Activated T-cell treated with anti-CD3 and anti-CD28 coated beads for 24 hours (primary cell): ENCODE measurements around the gene MTAP.

Source experiments
- DNase-seq: peaks from one replicate; pipeline ENCODE4 v3.0.0-alpha.2; 2020; ENCODE audit warnings: low read depth

The MTAP gene

DNA sequence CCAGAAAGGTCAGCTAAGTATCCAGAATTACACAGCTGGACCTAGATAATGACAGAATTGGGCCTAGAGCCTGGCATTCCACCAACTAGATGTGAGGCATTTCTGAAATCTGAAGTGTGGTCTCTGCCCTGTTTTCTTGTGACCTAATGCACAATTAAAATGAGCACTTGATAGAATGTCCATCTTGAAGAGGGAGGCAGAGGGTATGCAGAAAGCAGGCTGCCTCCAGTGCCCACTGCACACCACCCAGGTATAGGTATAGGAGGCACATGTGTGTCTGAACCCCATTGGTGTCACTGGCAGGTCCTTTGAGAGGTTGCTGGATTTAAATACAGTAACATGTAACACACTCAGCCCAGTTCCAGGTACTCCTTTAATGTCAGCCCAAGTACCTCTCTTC lies 2.4 kb downstream of the MTAP start:
- DNase-seq = no peak

DNA sequence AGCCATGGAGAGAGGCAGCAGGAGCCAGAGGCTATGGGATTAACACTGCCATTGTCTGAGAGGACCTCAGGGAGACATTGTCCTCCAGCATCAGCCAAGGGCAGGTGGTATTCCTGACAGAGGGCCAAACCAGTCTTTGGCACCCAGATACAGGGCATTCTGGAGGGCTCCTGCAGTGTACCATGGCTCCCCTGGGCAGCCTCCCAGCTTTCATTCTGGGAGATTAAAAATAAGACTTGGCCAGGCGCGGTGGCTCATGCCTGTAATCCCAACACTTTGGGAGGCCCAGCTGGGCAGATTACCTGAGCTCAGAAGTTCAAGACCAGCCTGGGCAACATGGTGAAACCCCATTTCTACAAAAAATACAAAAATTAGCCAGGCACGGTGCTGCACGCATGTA lies 4.2 kb downstream of the MTAP start:
- DNase-seq = no peak

DNA sequence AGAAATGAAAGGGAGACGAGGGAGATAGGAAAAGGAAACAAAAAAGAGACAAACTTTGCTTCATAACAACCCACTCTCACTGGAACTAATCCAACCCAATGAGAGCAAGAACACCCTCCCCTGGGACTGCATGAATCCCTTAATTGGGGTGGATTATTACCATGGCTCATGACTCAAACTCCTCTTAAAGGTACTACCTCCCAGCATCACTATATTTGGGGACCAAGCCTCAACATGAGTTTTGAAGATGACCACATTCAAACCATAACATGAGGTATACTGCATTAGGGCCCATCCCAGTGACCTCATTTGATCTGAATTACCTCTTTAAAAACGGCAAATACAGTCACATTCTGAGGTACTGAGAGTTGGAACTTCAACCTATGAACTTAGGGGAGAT lies 8.0 kb downstream of the MTAP start:
- DNase-seq = no peak

DNA sequence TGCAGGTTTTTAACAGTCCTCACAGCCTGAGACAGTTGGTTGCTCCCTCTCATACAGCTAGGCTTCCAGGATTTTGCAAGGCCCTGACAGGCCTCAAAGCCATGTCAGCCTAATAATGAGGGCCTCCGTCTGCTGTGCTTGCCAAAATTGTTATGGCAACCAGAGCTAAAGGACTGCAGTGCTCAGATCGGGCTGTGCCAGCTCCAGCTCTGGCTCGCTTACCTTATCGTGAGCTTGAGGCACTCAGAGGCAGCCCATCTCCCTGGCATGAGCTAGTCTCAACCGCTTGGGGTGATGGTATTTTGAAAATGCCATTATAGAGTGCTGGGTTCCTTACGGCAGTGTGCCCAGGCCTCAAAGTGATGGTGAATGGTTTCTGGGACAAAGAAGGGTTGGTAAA lies 8.4 kb downstream of the MTAP start:
- DNase-seq = no peak

DNA sequence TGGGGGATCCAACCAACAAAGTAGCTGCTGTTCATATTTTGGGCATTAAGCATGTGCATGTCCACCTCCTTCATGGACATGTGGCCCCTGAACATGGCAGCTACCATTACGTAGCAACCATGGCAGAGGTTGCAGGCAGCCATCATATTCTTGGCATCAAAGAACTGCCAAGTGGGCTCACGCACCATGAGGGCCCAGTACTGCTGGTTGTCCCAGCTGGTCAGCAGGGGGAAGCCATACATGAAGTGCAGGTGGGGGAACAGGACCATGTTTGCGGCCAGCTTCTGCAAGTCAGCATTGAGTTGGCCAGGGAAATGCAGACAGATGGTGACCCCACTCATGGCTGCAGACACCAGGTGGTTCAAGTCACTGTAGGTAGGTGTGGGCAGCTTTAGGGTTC lies 9.5 kb downstream of the MTAP start:
- no peak for DNase-seq

DNA sequence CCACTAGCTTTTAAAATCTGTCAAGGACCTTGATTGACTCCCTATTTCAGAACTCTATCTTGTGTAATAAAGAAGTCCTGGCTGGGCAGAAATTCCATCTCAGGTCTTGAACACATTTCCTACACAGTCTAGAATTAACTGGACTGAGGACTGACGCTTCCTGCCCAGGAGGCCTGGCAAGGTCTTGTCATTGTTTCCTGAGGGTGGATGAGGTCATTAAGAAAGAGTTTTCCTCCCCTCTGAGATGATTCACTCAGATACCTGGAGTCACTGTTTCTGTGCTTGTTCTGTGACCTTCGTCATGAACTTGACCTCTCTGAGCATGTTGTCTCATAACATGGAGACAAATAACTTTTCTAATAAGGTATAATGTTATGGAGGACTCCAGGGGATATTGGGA lies 10.0 kb downstream of the MTAP start:
- DNase-seq = no peak

DNA sequence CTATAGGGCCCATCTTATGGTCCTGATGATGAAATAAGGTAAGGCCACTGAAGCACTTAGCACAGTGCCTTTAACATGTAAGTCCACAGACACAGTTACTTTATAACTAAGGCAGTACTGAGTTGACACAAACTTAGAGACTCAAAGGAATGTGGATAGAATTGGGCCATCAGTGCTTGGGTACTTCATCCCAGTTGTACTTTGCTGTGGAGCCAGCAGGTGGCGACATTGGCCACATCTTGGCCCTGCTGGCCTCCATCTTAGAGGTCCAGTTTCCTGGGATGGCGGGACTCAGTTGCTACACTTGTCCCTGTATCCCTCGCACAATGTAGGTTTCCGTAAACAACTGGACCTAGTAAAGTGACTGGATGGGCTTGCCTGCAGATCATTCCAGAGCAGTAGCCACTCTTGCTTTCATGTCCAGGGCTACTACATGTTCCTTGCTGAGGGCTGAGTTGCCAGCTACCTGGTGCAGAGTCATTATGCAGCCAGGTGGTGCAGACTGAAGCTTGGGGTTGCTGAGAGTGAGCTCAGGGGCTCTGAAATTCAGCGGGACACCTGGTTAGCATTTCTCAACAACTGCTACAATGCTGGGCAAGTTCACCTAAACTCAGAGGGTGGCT lies 10.6 kb downstream of the MTAP start:
- DNase-seq = peak; percentile 51

DNA sequence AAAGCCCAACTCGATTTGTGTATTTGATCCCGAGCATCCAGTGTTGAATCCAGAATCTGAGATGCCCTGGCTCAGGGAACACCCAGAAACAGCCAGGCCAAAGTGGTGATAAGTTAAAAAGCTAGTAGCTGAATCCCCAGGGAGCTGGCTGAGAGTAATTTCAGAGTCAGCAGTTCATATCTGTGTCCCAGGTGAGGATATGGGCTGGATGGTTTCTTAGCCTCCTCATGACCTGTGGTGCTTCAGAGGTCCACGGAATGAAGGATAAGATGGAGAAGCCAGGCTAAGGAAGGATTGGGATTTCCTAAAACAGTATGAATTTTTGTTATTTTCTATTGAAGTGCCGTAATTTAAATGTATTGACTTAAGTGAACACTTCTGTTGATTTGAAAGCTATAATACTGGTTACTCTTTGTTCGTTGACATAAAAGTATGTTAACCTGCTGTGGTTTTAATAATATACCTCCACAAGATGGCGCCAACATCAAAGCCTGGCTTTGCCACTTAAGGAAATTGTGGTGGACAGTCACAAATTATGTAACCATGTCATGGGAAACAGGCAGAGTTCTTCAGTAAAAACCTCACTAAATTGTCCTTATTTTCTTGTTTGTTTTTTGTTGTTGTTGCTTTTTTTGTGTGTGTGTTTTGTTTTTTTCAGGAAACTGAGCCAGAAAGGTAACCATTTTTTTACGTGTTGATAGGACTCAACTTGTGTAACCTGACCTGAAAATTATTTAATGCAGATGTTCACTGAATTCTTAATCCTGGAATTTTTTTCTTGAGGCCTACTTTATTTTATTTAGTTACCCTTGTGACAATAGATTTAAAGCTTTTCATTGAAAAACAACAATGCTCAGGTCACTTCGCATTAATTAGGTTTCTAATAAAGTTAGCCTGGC lies 11.4 kb downstream of the MTAP start:
- peak; percentile 31 for DNase-seq

DNA sequence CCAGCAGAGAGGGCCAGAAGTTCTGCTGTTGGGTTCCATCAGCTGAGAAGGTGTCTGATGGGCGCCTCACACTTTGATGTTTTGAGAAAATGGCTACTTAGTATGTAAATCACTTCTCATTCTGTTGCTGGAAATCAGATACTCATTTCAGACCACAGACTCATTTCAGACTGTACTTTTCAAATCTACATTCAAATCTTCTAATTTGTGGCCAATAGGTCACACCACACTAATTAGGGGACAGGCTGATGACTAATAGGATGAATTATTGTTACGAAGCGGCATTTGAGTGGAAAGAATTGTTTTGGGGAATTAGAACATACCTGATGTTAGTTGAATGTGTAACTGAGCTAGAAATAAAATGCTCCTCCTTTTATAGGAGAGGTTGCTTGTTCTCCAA lies 13.2 kb downstream of the MTAP start:
- no peak for DNase-seq

DNA sequence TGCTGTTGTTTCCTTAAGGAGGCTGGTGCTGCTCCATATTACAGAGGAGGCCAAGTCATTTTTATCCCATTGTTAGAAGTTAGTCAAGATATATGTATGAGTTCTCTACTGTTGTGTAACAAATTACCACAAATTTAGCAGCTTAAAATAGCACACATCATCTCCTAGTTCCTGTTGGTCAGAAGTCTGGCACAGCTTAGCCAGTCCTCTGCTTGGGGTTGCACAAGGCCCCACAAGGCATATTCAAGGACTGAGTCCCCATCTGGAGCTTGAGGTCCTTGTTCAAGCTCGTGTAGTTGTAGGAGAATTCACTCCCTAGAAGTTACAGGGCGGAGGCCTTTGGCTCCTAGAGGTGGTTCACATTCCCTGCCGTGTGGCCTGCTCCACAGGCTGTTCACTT lies 14.7 kb downstream of the MTAP start:
- no peak for DNase-seq

DNA sequence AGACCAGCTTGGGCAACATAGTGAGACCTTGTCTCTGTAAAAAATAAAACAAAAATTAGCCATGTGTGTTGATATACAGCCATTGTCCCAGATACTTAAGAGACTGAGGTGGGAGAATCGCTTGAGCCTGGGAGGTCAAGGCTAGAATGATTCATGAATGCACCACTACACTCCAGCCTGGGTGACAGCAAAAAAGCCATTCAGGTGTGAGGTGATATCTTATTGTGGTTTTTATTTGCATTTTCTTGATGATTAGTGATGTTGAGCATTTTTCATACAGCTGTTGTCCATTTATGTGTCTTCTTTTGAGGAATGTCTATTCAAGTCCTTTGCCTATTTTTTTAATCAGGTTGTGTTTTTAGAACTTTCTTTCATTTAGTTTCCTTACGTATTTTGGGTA lies 23.2 kb downstream of the MTAP start:
- no peak for DNase-seq

DNA sequence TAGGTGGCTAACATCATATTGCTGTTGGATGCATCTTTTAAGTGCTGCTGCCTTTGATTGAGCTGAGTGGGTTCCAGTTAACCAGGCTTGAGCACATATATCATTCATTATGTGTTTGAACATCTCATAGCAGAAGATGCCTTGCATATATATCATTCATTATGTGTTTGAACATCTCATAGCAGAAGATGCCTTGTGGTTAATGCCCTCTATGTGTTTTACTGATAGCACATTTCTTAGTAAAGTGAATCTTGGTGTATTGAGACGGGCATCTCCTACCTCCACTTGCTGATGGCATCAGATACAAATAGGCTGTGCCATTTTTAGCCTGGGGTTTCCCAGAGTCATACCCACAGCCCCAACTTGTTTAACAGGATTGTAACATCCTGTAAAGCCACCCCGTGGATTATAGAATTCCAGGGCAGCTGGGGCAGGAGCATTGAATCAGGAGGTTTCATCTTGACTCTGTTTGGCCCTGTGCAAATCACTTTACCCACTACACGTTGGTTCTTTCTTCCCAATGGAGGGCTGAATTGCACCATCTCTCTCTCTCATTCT lies 26.5 kb downstream of the MTAP start:
- no peak for DNase-seq

DNA sequence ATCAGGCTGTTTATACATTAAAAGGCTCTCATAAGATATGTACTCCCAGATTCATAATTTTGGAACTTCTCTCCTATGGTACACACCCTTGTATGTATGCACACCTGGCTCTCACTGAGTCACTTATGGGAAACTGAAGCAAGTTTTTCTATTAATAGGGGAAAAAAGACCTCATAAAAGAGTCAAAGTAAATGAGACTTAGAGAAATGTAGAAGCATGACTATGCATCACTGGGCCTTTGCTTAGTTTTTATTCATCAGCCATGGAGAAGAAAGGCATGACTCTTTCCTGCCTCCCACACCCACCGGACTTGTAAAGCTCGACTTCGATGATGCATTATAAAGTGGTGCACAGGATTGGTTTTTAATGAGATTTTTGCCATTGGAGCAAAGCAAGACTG lies 28.2 kb downstream of the MTAP start:
- no peak for DNase-seq

DNA sequence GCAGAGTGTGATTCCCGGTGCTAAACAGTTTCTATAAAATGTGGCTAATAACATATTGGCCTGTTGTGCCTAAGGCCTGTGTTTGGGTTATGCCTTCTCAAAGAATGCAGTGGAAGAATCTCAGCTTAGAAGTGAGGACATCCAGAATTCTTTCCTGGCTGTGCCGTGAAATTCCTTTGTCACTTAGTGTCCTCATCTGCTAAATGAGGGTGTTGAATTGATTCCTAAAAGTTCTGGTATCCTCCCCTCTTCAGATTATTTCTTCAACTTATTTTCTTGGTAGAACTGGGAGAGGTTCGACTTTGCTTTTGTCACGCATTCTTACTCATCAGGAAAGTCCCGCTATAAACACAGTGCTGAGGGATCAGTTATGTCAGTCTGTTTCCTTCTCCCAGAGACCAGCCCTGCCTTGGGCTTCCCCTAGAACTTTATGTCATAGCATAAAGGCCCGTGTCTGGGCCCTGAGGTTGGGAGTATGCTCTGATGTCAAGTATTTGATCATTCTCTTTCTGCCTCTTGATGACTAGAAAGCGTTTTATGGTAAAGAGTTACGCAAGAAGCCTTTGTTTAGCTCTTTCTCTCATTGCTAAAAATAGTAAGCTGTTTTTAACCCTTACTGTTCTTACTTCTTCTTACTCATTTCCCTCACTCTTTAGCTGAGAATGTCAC lies 29.5 kb downstream of the MTAP start:
- DNase-seq = no peak

DNA sequence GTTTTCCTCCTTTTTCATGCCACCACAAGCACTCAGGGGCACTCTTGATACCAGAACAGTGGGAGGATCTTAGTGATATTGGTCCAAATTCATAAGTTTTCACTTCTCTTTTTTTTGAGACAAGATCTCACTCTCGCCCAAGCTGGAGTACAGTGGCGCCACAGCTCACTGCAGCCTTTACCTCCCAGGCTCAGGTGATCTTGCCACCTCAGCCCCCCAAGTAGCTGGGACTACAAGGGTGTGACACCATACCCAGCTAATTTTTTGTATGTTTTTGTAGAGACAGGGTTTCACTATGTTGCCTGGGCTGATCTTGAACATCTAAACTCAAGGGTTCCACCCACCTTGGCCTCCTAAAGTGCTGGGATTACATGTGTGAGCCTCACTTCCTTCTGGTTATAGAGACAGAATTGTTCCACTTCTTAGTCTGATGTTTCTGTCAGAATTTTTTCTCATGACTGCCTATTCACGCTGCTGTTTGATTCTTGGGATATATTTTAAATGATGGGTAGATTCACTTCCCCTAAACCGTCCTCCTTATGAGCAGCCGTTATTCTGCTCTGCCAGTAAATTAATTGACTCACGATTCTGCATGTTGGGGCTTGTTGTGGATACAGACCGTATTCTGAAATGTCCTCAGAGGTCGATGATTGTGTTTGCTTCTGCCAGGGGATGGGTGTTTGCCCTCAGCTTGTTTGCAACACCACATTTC lies 30.8 kb downstream of the MTAP start:
- DNase-seq = no peak

DNA sequence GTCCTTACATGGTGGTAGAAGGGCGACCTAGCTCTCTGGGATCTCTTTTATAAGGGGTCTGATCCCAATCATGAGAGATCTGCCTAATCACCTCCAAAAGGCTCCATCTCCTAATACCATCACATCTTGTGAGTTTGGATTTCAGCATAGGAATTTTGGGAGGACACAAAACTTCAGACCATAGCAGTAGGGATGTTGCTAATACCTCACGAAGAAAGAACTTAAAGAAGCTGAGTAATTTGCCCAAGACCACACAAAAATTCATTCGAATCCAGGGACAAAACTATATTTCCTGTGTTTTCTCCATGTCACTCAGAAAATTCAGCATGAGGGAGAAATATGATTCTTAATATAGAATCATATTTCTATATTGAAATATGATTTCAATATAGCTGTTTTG lies 32.7 kb downstream of the MTAP start:
- no peak for DNase-seq

DNA sequence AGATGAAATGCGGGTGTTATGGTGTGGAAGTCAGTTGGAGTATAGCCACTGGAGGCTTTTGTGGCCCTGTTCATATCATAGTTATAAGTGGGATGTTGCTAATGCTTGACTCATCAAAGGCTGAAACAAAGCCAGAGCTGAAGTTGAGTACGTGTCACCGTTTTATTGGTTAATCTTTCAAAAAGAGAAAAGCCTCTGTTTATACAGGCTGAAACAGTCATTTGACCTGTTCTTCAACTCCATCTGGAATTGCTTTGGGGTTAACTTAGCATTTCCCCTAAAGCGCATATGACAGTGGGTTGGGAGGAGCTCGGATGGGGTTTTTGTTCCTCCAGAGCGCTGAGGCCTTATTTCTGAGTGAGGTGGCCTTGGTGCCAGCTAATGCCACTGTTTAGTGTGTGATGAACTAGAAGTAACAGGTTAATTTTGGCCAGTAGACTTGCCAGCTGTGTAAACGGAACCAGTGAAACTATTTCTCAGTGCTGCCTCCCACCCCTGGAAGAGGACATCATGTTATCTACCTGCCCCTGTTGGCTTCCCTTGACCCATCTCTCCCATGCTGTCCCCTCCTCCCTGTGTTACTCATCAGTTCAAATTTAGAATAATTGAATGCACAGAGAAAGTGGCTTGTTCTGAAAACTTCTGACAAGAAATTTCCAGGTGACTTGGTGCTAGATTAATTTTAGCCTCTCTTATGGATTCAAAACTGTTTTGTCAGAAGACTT lies 34.2 kb downstream of the MTAP start:
- DNase-seq = no peak

DNA sequence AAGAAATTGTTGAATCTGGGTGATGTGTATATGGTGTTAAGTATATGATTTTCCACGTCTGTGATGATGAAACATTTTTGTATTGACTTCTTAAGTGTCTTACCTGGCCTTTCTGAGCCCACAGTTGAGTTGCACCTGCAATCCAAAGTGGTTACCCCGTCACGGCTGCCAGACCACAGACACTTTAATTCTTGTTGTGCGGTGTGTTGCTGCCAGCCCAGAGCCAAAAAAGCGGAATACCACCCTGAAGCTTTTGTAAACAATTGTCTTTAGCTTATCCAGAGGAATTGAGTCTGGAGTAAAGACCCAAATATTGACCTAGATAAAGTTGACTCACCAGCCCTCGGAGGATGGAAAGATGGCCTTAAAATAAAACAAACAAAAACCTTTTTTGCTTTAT lies 35.1 kb downstream of the MTAP start:
- no peak for DNase-seq

DNA sequence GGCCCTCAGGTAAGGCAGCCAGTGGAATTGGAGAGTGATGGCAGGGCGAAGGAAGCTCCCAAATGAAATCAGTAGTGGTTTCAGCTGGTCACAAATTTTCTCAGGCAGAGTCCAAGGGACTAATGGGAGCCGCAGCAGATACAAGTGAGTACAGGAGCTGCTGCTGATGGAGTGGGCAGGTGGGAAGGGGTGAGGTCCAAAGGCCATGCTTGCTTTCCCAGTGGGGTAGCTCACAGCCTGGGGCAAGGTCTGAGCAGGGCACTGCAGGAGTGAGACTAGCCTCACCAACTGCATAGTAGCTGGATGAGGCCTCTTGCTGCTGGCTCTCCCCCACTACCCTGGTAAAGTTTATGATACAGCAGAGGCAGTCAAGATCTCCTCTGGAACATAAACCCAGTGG lies 38.2 kb downstream of the MTAP start:
- DNase-seq = no peak

DNA sequence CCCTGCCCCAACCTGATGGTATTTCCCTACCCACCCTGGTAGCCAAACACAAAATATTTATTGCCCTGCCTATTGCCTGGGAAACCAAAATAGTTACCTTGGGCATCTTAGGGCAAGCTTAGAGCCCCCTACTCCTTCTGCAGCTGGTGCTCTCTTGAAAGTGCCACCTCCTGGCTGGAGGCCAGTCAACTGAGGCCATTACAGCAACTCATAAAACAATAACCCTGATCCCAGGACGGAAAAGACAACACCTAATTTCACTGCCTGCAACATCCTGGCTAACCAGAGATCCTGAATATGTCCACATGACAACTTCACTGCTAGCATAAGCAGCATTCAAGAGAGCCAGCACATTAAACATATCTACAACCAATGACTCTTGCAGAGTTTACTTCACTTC lies 38.7 kb downstream of the MTAP start:
- no peak for DNase-seq

DNA sequence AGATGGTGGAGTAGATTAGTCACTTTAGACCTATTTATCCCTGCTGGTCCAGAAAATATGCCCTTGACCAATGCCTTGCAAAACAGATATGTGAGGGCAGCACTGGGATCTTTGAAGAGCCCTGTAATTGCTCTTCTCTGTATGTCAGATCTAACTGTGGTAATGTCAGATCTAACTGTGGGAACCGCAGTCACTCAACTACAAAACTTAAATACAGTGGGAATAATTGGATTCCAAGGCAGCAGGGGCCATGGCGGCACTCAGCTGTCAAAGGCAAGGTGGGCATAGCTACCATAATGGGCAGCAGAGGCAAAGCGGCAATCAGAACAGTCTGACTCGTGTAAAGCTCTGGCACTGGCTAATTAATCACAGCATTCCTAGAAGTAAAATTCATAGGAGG lies 46.2 kb downstream of the MTAP start:
- DNase-seq = no peak

DNA sequence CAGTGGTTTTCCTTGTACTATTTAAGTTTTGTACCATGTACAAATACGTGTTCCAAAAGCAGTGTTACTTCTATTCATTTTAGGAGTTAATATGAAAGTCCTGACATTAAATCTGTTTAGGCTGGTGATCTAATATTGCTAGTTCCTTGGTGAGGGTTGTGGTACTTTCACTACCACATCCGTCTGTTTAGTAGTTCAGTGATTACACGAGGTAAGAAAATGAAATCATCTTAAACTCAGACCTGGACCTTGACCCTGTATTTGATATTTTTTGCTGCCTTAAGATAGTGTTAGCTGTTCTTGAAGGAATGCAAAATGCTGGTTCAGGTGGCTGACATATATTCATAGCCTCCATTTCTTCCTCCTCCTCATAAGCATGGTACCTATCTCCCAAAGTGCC lies 50.3 kb downstream of the MTAP start:
- no peak for DNase-seq
